GM19240 (cell line): Measurements from ENCODE around the gene INSM2.

Source experiments
- DNase-seq: peaks from one replicate; pipeline ENCODE4 v3.0.0; 2011; ENCODE audit warnings: low spot score; ENCODE audit not compliant: insufficient read length

INSM2 gene

DNA sequence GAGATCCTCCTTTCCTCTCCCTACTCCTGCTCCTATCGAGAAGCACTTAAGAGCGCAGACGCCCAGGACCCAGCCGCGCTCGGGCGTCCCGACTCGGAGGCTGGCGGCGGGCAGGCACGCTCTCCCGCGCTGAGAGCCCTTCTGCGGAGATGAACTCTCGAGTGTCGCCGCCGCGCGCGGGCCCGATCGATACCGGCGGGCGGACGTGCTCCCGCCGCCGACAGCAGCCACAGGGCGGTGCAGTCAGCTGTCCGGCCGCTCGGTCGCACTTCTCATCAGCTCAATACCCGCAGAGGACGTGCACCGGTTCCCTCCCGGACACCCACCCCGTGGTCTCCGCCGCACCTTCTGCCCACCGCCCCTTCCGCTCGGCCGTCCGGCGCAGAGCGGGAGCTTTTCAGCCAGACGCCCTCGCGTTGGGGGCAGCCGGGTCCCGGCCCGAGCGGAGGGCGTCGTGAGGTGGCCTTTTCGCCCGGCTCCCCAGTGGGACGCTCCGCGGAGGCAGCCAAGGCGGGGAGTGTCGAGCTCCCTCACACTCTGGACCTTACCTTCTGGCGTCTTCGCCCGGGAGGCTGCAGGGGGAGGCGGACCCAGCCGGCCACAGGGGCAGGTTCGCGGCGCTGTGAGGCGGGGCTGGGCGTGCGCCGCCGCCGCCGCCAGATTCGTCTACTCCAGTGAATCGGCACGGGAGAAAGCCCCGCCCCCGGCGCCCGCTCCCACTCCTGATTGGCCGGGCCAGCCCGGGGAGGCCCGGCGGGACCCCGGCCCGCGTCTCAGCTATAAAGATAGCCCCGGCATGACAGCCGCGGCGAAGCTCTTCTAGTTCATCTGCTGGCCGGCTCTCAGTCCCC, at the start of gene INSM2:
Gene INSM2 (plus strand): TSS at position 808 of the 851 bp plus-strand sequence. CDS start 89 bp downstream, outside the sequence.
- DNase-seq: peak; percentile 15

- no peak for DNase-seq
These were observed 41.4 kb upstream of the INSM2 start for GRCh38 chr14:35492569-35493014.

- no peak for DNase-seq
These were observed 38.7 kb upstream of the INSM2 start for GRCh38 chr14:35495278-35495677.

DNA sequence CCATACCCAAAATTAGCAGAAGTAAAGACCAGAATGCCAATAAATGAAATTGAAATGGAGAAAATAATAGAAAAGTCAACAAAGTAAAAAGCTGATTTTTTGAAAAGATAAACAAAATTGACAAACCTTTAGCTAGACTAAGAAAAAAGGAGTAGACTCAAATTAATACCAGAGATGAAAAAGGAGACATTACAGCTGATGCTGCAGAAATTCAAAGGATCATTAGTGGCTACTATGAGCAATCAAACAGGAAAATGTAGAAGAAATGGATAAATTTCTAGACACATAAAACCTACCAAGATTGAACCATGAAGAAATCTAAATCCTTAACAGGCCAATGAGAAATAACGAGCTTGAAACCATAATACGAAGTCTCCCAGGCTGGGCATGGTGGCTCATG, 34.8 kb upstream of the INSM2 start:
- DNase-seq: no peak

DNA sequence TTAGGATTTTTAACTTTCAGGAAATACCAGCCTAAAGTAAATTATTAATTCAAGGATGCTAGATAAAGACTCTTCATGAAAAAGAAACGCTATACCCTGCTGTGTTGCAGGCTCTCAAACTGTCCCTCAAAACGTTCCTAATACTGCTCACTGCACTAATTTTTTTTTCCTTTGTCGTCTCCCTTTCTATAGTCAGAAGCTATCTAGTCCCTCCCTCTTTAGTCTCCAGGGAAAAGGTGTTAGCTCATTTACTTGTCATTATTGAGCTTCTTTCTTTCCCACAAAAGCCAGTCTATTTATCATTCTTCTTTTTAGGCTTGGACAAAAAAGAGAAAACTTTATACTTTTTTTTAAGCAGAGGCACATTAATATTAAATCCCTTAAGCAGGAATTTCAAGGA, 30.3 kb upstream of the INSM2 start:
- no peak for DNase-seq

DNA sequence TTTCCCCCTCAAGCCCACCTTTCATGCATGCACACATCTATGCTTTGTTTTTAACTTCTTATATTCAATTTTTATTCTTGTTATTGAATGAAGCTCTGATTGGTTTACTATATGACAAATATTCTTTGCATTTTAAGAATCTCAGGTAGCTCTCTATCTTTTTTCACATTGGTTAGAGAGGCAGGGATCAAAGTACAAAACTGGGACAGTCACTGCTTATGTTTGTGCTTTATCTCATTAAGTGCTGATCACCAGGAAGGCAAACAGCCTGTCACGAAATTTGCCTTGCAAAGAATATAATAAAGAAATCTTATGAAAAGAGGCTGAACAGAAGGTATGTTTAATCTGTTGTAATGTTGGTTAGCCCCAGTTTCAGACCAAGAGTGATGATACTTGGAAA, 29.7 kb upstream of the INSM2 start:
- DNase-seq: no peak

- DNase-seq: no peak
These were observed 27.5 kb upstream of the INSM2 start for GRCh38 chr14:35506461-35506860.

- DNase-seq: no peak
These were observed 27.0 kb upstream of the INSM2 start for GRCh38 chr14:35506927-35507326.

DNA sequence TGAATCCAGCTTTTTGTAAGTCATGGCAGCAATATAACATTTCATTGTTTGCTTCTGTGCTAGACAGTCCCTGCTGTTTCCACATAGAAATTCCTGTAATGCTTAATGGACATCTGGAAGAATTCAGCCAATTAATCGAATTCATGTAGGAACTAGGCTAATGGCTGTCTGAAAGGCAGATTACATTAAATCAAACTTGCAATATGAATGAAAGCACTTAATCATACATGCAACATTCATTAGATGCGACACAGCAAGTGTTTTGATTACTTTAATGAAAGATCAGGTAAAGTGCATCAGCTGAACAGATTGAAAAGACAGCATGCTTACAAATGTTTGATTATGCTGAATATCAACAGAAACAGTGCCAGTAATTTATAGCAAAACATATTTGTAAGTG, 24.1 kb upstream of the INSM2 start:
- DNase-seq: no peak

- no peak for DNase-seq
These were observed 21.2 kb upstream of the INSM2 start for GRCh38 chr14:35512765-35513164.

DNA sequence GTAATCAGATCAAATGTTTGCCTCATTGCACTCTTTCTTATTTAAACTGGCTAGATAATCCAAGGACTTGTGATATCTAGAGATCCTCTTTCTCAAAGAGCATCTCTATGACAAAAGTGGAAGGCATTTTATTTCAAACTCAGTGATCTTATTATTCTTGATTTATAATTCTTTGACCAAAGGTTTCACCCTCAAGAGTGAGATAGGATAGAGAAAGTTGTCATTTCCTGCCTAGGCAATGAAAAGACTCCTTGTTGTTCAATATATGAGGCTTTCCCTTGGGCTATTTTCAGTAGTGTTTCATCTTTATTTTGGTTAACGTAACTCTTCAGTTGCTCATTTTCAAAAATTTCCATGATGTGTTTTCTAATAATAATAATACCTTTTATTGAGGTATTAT, 18.0 kb upstream of the INSM2 start:
- no peak for DNase-seq

GRCh38 chr14:35519986-35520385, 14.0 kb upstream of the INSM2 start:
- DNase-seq: no peak

DNA sequence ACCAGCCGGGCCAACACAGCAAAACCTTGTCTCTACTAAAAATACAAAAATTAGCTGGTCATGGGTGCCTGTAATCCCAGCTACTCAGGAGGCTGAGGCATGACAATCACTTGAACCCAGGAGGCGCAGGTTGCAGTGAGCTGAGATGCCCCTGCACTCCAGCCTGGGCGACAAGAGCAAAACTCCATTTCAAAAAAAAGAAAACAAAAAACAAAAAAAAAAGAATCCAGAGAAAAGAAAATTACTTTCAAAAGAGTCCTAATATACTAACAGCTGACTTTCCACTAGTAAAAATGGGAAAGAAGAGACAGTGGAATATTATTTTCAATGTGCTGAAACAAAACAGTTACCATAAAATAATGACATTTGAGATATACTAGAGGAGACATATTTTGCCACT, 8.3 kb upstream of the INSM2 start:
- no peak for DNase-seq

DNA sequence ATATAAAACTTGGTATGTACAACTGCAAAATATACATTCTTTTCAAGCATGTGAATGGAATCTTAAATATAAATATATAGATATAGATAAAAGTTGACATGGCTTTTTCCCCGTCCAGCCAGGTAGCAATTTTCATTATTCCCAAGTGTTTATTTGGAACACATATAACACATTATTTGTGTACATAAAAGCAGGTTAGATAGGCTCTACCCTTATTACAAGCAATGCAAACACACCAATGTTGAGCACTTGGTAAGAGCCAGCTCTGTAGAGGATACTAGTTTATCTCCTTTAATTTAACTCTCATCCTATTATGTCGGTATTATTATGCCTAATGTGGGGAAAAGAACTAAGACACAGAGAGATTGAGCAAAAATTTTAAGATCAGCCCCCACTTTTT, 7.0 kb upstream of the INSM2 start:
- no peak for DNase-seq

DNA sequence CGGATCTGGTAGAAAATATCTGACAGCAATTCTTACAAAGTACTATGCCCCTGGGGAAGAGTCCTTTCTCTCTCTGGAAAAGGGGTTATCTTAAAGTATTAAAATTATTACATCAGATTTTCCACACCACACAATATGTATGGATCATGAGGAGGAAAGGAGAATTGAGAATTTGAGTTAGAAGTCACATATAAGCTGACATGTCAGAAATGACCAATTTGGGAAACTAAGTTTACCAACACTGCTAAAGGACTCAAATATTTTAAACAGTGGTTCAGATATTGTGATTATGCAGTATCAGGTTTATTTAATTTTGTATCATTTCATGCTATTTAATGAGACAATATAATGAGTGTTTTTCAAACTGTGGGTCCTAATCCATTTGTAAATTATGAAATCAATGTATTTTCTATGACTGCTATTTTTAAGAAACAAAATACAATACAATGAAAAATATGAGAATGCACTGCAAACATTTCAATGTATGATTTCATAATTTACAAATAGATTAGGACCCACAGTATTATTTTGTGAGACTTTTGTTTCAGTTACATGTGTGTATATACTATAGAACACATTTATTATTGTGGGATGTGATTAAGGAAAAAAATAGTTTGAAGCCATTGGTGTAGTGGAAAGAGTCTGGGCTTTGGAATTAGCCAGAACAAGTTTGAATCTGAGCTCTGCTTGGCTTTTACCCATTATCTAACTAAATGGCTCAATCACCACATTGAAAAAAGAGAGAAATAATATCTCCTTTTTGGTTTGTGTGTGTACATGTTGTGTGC, 1.8 kb upstream of the INSM2 start:
- DNase-seq: no peak

DNA sequence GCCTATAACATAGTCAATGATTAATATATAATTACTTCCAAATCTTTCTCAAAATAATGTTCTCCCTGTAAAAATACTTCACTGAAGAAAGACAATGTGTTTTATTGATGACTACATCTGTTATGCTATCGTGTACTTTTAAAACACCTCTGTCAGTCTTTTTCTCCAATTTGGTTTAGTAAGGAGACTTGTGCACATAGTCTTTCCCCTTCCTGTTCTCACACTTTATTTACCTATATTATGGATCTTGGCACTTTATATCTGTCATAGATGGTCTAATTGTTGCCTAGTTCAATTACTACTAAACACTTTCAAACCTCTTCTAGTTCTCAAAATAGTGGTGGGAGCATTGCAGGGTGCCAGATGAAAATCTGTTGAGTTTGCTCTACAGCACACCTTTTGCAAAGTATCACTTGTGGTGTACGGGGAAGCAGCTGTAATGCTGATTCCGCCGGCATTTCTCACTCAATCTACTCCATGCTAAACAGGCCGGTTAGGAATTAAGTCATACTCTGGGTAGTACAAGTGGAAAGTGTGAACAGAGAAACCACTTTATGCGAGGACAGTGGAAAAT, 1.1 kb upstream of the INSM2 start:
- DNase-seq: no peak

- DNase-seq: no peak
These were observed 376 bp downstream of the INSM2 start for GRCh38 chr14:35534208-35534872.

GRCh38 chr14:35534873-35535482, 1.0 kb downstream of the INSM2 start:
- peak; percentile 19 for DNase-seq

DNA sequence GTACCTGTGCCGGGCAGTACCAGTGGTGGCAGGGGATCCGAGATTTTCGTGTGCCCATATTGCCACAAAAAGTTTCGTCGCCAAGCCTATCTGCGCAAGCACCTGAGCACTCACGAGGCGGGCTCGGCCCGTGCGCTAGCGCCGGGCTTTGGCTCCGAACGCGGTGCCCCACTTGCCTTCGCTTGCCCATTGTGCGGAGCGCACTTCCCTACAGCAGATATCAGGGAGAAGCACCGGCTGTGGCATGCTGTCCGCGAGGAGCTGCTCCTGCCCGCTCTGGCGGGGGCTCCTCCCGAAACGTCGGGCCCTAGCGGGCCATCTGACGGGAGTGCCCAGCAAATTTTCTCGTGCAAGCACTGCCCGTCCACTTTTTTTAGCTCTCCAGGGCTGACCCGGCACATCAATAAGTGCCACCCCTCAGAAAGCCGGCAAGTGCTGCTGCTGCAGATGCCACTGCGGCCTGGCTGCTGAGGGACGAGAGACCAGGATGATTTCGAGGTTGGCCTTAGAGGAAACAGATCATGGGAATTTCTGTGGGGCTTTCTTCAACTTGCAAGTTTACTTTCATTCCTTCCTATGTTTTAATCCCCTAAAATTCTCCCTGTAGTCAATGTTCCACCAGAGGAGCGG, 1.6 kb downstream of the INSM2 start:
- DNase-seq: no peak

DNA sequence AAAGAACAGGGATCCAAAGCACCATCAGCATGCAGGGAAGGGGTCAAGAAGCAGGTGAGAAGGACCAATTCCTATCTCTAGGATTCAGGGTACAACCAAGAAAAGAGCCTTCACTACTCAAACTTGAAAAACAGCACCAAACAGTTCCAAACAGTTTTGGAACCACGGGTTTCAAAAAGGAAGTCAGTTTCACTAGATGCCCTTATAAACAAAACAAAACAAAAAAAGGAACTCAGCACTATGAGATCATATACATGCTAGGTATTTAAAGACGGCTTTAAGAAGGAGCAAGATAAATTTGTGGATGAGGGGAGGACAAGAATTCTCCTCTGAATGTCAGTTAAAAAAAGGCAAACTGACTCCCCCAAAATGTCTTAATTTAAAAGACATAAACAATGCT, 6.0 kb downstream of the INSM2 start:
- DNase-seq: no peak

DNA sequence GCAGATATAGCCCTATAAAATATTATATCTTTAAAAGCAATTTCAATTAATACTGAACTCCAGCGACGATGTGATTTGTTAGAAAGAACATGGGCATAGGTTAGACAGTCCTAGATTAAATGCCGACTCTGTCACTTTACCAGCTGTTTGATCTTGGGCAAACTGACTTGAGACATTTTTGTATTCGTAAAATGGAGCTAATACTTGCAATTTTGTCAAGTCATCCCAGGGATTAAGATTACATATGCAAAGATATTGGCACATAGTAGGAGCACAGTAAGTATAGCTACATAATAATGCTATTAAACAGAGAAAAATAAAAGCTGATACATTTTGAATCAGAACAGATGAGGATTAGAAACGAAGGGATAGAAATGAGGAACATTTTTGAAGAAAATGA, 9.0 kb downstream of the INSM2 start:
- DNase-seq: no peak
